HEK293 (cell line): ENCODE data around the gene TCHP.
A peak's percentile ranks its signal among the peaks of the same experiment; 100 is the strongest.

Source experiments
- CTCF ChIA-PET: fragments of 350-600 bp; formaldehyde crosslinking; extraction: SDS; loops from one replicate; lab custom pipeline; 2021; ENCODE audit warnings: antibody characterized with exemption; lab: Yijun Ruan, JAX
- POLR2A ChIA-PET: fragments of 300-600 bp; formaldehyde crosslinking; extraction: SDS; loops from one replicate; lab custom pipeline; 2020; ENCODE audit warnings: antibody characterized with exemption, inconsistent platforms; lab: Yijun Ruan, JAX
- H3K27ac ChIP-seq: fragments of 200-500 bp; sonication (Bioruptor generic); 2 replicates; pipeline ENCODE4 v1.5.1; 2014; ENCODE audit warnings: low read depth, low read length, control low read depth, inconsistent platforms; ENCODE audit errors: extremely low read depth
- H3K36me3 ChIP-seq, 2 experiments: fragments of 200-500 bp in 1 of 2; sonication (Bioruptor generic) in 1 of 2; 1 replicate in 1 of 2; 2 replicates in 1 of 2; pipeline ENCODE4 v1.5.1; 2014 to 2017; ENCODE audit warnings: inconsistent platforms in 2 of 2, low read length in 2 of 2; ENCODE audit not compliant: control insufficient read depth in 2 of 2, insufficient read depth in 1 of 2
- H3K4me1 ChIP-seq: fragments of 200-500 bp; sonication (Bioruptor generic); 2 replicates; pipeline ENCODE4 v1.5.1; 2014; ENCODE audit warnings: mild to moderate bottlenecking, low read length, inconsistent platforms; ENCODE audit not compliant: control insufficient read depth, insufficient read depth
- H3K4me3 ChIP-seq: 2 replicates; pipeline ENCODE4 v1.5.1; 2011; ENCODE audit warnings: low read depth, mild to moderate bottlenecking, control low read depth, low read length, moderate library complexity
- H3K9me3 ChIP-seq: fragments of 200-500 bp; sonication (Bioruptor generic); 2 replicates; pipeline ENCODE4 v1.5.1; 2014; ENCODE audit warnings: low read depth, low read length, inconsistent platforms; ENCODE audit not compliant: control insufficient read depth, insufficient read depth
- GLI4 ChIP-seq: fragments of 450-650 bp; formaldehyde crosslinking; IDR thresholded peaks from 2 replicates; pipeline ENCODE4 v1.5.1; 2016; ENCODE audit warnings: missing biosample characterization, missing genetic modification characterization
- GLIS2 ChIP-seq: fragments of 450-650 bp; formaldehyde crosslinking; IDR thresholded peaks from 2 replicates; pipeline ENCODE4 v1.5.1; 2016; ENCODE audit warnings: missing biosample characterization, missing genetic modification characterization
- HOXA7 ChIP-seq: sonication (generic); formaldehyde crosslinking; IDR thresholded peaks from 2 replicates; pipeline ENCODE4 v1.8.1; 2022; ENCODE audit warnings: missing genetic modification reagents, borderline replicate concordance
- KLF10 ChIP-seq: fragments of 450-650 bp; IDR thresholded peaks from 2 replicates; pipeline ENCODE4 v1.5.1; 2018; ENCODE audit warnings: missing biosample characterization, mild to moderate bottlenecking, missing genetic modification characterization
- PBX3 ChIP-seq: sonication (generic); formaldehyde crosslinking; IDR thresholded peaks from 2 replicates; pipeline ENCODE4 v1.8.1; 2022; ENCODE audit warnings: mild to moderate bottlenecking, moderate library complexity, missing genetic modification reagents
- PRDM1 ChIP-seq: fragments of 450-650 bp; formaldehyde crosslinking; IDR thresholded peaks from 2 replicates; pipeline ENCODE4; 2016; ENCODE audit warnings: missing biosample characterization, missing genetic modification characterization
- PRDM10 ChIP-seq: fragments of 450-650 bp; formaldehyde crosslinking; IDR thresholded peaks from 2 replicates; pipeline ENCODE4 v1.5.1; 2016; ENCODE audit warnings: missing biosample characterization, missing genetic modification characterization
- SCRT2 ChIP-seq: fragments of 450-650 bp; formaldehyde crosslinking; IDR thresholded peaks from 2 replicates; pipeline ENCODE4 v1.5.1; 2016; ENCODE audit warnings: missing biosample characterization, missing genetic modification characterization
- ZBTB11 ChIP-seq: fragments of 450-650 bp; formaldehyde crosslinking; conservative IDR thresholded peaks from 2 replicates; pipeline ENCODE4 v1.5.1; 2016; ENCODE audit warnings: low read depth, missing biosample characterization, missing genetic modification characterization
- ZNF140 ChIP-seq: fragments of 450-650 bp; formaldehyde crosslinking; IDR thresholded peaks from 2 replicates; pipeline ENCODE4 v1.5.1; 2016; ENCODE audit warnings: missing biosample characterization, missing genetic modification characterization
- ZNF311 ChIP-seq: fragments of 450-650 bp; formaldehyde crosslinking; IDR thresholded peaks from 2 replicates; pipeline ENCODE4 v1.5.1; 2017; ENCODE audit warnings: missing biosample characterization, missing genetic modification characterization, borderline replicate concordance
- ZNF366 ChIP-seq: fragments of 450-650 bp; formaldehyde crosslinking; conservative IDR thresholded peaks from 2 replicates; pipeline ENCODE4 v1.5.1; 2016; ENCODE audit warnings: missing biosample characterization, missing genetic modification characterization
- ZNF426 ChIP-seq: fragments of 450-650 bp; formaldehyde crosslinking; IDR thresholded peaks from 2 replicates; pipeline ENCODE4 v1.5.1; 2017; ENCODE audit warnings: missing biosample characterization, missing genetic modification characterization, mild to moderate bottlenecking, inconsistent platforms, moderate library complexity
- ZNF510 ChIP-seq: fragments of 450-650 bp; formaldehyde crosslinking; IDR thresholded peaks from 2 replicates; pipeline ENCODE4 v1.5.1; 2018; ENCODE audit warnings: mild to moderate bottlenecking, missing genetic modification characterization, missing biosample characterization; ENCODE audit not compliant: insufficient replicate concordance
- ZSCAN30 ChIP-seq: fragments of 450-650 bp; IDR thresholded peaks from 2 replicates; pipeline ENCODE4 v1.5.1; 2018; ENCODE audit warnings: missing biosample characterization, mild to moderate bottlenecking, missing genetic modification characterization, moderate library complexity

The TCHP gene

GRCh38 chr12:109876406-109876805 lies 23.7 kb upstream of the TCHP start:
- Histone ChIP-seq H3K36me3 (peaks cover 0 to 9% of the 10 kb centered on the region in 2 experiments; a peak in 1 of 3 replicates), H3K9me3 (no peaks in the 10 kb centered on the region), H3K4me3 (no peak overlapping the region), H3K27ac (no peak overlapping the region), H3K4me1 (peaks cover 12% of the 10 kb centered on the region)
- POLR2A ChIA-PET, result no interaction called here
- CTCF ChIA-PET, result interaction anchor here (0.6 to 6.5 kb wide), 5 partner anchors 23 to 239 kb away, joined by 3 to 42 read pairs (median 5); no protein-coding TSS in a partner anchor
- no peak for TF ChIP-seq ZNF510
- no peak for TF ChIP-seq KLF10
- TF ChIP-seq ZNF311 (tag by site-specific recombination), result no peak
- no peak for TF ChIP-seq ZNF426 (tag by site-specific recombination)
- TF ChIP-seq SCRT2, result no peak
- TF ChIP-seq GLI4 (tag by site-specific recombination), result no peak
- no peak for TF ChIP-seq GLIS2
- TF ChIP-seq HOXA7 (CRISPR knock-in tag), result no peak
- no peak for TF ChIP-seq ZSCAN30 (tag by site-specific recombination)
- no peak for TF ChIP-seq ZNF140 (tag by site-specific recombination)
- peak; percentile 81 for TF ChIP-seq PRDM1 (tag by site-specific recombination)
- no peak for TF ChIP-seq ZBTB11
- peak; percentile 99 for TF ChIP-seq ZNF366 (tag by site-specific recombination)

GRCh38 chr12:109877504-109878246 lies 22.4 kb upstream of the TCHP start:
- no peak overlapping the region for H3K4me3 ChIP-seq
- H3K4me1 ChIP-seq, result peaks cover 12% of the 10 kb centered on the region
- POLR2A ChIA-PET, result no interaction called here
- peaks cover 0 to under 1% of the 10 kb centered on the region in 2 experiments; a peak in 1 of 3 replicates for H3K36me3 ChIP-seq
- H3K9me3 ChIP-seq, result no peaks in the 10 kb centered on the region
- TF ChIP-seq PBX3 (CRISPR knock-in tag) (no peak), PRDM10 (tag by site-specific recombination) (peak; percentile 76)
- no peak overlapping the region for H3K27ac ChIP-seq
- CTCF ChIA-PET, result interaction anchor here (0.7 to 6.5 kb wide), 8 partner anchors 16 to 72 kb away, joined by 3 to 42 read pairs (median 4); no protein-coding TSS in a partner anchor
